Measurements from ENCODE around the gene RNF151.

The RNF151 gene

GRCh38 chr16:1981398-1981836, 14.8 kb downstream of the RNF151 start, which contains the start of gene NOXO1:
Gene NOXO1 (minus strand): TSS chr16:1981469. CDS start chr16:1981179, 290 bp downstream.
- H3K27ac ChIP-seq, result no peak within 1 kb of the TSS
- DNase-seq (ENCODE audit: low spot score), result no peak
- H3K4me3 ChIP-seq, result no peak within 1 kb of the TSS
- no peak for TF ChIP-seq CTCF (IDR thresholded peaks at IDR 0.05)

- TF ChIP-seq CTCF (IDR thresholded peaks at IDR 0.05), result no peak
- Histone ChIP-seq H3K4me3 (no peak overlapping the region), H3K27ac (no peak overlapping the region)
- no peak for DNase-seq (ENCODE audit: low spot score)
Measured at GRCh38 chr16:1982013-1982433, 15.4 kb downstream of the RNF151 start.

GRCh38 chr16:1982991-1983543, 16.4 kb downstream of the RNF151 start:
- Histone ChIP-seq H3K27ac (peak overlapping the region in 1 of 2 donors; percentile 88), H3K4me3 (peak overlapping the region; percentile 97)
- DNase-seq (ENCODE audit: low spot score), result no peak
- TF ChIP-seq CTCF (IDR thresholded peaks at IDR 0.05), result no peak

- DNase-seq (ENCODE audit: low spot score), result peak; percentile 93
- Histone ChIP-seq H3K4me3 (peak within 1 kb of the TSS; percentile 97), H3K27ac (peak within 1 kb of the TSS in 1 of 2 donors; percentile 88)
- TF ChIP-seq CTCF (IDR thresholded peaks at IDR 0.05), result no peak
Measured at GRCh38 chr16:1983544-1984346, 17.1 kb downstream of the RNF151 start, which contains the start of gene GFER. Gene GFER (plus strand): TSS chr16:1984193. CDS start chr16:1984219, 26 bp downstream.

- no peak for TF ChIP-seq CTCF (IDR thresholded peaks at IDR 0.05)
- DNase-seq (ENCODE audit: low spot score), result no peak
- Histone ChIP-seq H3K27ac (peak overlapping the region in 1 of 2 donors; percentile 88), H3K4me3 (peak overlapping the region; percentile 97)
Measured at GRCh38 chr16:1984347-1985225, 17.9 kb downstream of the RNF151 start.

DNA sequence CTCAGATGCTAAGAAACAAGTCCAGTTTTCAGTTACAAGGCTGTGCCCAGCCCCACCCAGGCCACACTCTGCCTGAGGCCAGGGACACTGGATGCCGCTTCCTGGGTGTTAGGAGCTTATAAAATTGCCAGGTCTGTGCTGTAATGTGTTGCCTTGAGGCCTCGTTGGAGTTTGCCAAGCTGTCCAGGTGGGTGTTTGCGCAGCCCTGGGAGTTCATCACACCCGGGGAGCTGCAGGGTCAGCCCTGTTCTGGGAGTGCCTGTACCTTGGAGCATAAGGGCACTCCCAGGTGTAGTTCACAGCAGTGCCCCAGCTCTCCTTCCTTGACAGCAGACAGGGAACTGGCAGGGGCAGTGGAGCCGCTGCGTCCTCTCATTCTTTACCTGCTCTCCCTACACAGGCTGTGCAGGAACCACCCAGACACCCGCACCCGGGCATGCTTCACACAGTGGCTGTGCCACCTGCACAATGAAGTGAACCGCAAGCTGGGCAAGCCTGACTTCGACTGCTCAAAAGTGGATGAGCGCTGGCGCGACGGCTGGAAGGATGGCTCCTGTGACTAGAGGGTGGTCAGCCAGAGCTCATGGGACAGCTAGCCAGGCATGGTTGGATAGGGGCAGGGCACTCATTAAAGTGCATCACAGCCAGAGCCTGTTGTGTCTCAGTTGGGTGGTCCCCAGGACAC, 19.0 kb downstream of the RNF151 start:
- Histone ChIP-seq H3K4me3 (no peak overlapping the region), H3K27ac (no peak overlapping the region)
- no peak for DNase-seq (ENCODE audit: low spot score)

More for the DNA sequence above, 19.0 kb downstream of the RNF151 start:
- no peak for TF ChIP-seq CTCF (IDR thresholded peaks at IDR 0.05)

All from coronary artery (tissue), 2 donors.